Spinal cord (tissue), 10 donors: Measurements from ENCODE around the gene TLNRD1. TPM values are rescaled to one million over a fixed set of nuclear protein-coding genes. Genes with fewer than 3 reads are reported as not detected.

Experiments used
- DNase-seq, 6 donors: peaks; one replicate each; pipeline versions ENCODE4 v3.0.0 to v3.0.0-alpha.2; 2013 to 2015; ENCODE audit warnings: low spot score in 6 of 6, low read depth in 4 of 6
- H3K27ac ChIP-seq: one replicate; pipeline ENCODE4 v1.5.1; 2013; ENCODE audit warnings: low read depth, low read length, control low read depth
- H3K27me3 ChIP-seq: one replicate; pipeline ENCODE4 v1.6.1; 2013; ENCODE audit warnings: low read length; ENCODE audit not compliant: control insufficient read depth, insufficient read depth
- H3K36me3 ChIP-seq: one replicate; pipeline ENCODE4 v1.6.1; 2013; ENCODE audit warnings: low read length; ENCODE audit not compliant: control insufficient read depth, insufficient read depth
- H3K4me1 ChIP-seq: one replicate; pipeline ENCODE4 v1.6.1; 2013; ENCODE audit warnings: low read length; ENCODE audit not compliant: control insufficient read depth, insufficient read depth
- H3K4me3 ChIP-seq: one replicate; pipeline ENCODE4 v1.5.1; 2013; ENCODE audit warnings: low read depth, low read length, control low read depth
- H3K9me3 ChIP-seq: one replicate; pipeline ENCODE4 v1.6.1; 2013; ENCODE audit warnings: low read length; ENCODE audit not compliant: control insufficient read depth, insufficient read depth
- WGBS: methylation state at CpG from one replicate; pipeline ENCODE4 v1.1.5; 2013; ENCODE audit warnings: missing lambda C conversion rate; ENCODE audit not compliant: insufficient coverage; 5-methylcytosine and 5-hydroxymethylcytosine counted together
- polyA plus RNA-seq, 2 donors: library from polyadenylated mRNA; unstranded; fragments of 120-200 nt; gene quantifications; one replicate each; pipeline ENCODE4 v1.2.1, GENCODE V29; 2013; ENCODE audit not compliant: insufficient read length in 2 of 2
- total RNA-seq, 2 donors: library from RNA; depleted of rRNA in 1 of 2; stranded (reverse); fragments of 120-200 nt in 1 of 2; fragments of >200 nt in 1 of 2; gene quantifications; one replicate each; pipeline versions ENCODE4 v1.2.3 to v1.2.4, GENCODE V29; 2013 to 2014
- donor health status: healthy.

The TLNRD1 gene
- total and polyA plus RNA-seq, 4 donors = 4.3 to 12.0 (median 10.0) TPM

DNA sequence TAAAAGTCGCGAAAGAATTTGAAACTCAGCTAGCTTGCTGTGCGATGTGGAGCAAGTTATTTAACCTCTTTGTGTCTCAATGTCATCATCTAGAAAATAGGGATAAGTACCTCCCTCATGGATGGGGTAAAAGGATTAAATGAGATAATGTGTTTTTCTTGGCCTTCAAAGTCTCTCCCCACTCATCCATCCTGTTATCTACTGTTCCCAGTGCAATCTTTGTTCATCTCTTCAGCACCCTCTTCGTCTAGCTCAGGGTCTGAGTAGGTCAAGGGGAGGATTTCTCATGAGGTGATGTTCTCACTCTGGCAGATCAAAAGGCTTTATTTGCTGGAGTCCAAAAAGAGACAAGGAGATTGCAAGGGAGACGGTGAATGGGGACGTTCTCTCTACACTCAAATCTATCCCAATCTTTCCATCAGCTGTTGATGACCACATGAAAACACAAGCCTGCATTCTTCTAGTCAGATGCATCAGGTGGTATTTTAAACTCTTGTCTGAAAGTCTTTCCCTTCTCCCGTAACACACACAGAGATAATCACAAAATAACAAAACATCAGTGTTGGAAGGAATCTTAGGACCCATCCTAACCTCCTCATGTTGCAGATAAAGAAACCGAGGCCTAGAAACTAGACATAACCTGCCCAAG lies 12.5 kb upstream of the TLNRD1 start:
- no peaks in the 10 kb centered on the region for H3K4me1 ChIP-seq

DNA sequence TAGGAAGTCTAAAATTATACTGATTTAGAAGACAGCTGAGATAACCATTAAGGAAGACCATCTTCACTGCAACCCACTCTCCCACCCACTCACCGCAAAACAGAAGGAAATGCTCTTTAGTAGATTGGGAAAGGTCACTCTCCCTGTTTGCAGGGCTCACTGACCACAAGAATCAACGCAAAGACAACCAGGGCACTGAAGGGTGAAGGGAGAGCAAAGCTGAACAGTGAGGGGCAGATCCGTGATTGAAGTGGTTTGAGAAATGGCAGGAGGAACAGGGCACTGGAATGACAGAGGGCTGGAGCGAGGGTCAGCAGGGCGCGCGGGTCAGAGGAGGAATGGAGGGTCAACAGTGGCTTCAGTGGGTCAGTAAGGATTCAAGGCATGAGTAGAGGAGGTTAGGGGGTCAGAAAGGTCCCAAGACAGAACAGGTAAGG lies 11.6 kb upstream of the TLNRD1 start:
- Histone ChIP-seq H3K9me3 (no peaks in the 10 kb centered on the region), H3K4me3 (peak overlapping the region; percentile 84), H3K4me1 (no peaks in the 10 kb centered on the region), H3K27me3 (no peaks in the 10 kb centered on the region), H3K36me3 (no peaks in the 10 kb centered on the region), H3K27ac (peak overlapping the region; percentile 80)
- under 1% methylated on average over 6 of the region's 7 CpGs for WGBS
- peak in 1 of 6 donors; percentile 32 for DNase-seq

More for the DNA sequence above, 12.5 kb upstream of the TLNRD1 start:
- WGBS = no CpG with 5 or more reads among the region's 8 CpGs
- no peaks in the 10 kb centered on the region for H3K36me3 ChIP-seq
- DNase-seq = no peak
- no peak overlapping the region for H3K4me3 ChIP-seq
- no peaks in the 10 kb centered on the region for H3K27me3 ChIP-seq
- H3K27ac ChIP-seq = no peak overlapping the region
- H3K9me3 ChIP-seq = no peaks in the 10 kb centered on the region

DNA sequence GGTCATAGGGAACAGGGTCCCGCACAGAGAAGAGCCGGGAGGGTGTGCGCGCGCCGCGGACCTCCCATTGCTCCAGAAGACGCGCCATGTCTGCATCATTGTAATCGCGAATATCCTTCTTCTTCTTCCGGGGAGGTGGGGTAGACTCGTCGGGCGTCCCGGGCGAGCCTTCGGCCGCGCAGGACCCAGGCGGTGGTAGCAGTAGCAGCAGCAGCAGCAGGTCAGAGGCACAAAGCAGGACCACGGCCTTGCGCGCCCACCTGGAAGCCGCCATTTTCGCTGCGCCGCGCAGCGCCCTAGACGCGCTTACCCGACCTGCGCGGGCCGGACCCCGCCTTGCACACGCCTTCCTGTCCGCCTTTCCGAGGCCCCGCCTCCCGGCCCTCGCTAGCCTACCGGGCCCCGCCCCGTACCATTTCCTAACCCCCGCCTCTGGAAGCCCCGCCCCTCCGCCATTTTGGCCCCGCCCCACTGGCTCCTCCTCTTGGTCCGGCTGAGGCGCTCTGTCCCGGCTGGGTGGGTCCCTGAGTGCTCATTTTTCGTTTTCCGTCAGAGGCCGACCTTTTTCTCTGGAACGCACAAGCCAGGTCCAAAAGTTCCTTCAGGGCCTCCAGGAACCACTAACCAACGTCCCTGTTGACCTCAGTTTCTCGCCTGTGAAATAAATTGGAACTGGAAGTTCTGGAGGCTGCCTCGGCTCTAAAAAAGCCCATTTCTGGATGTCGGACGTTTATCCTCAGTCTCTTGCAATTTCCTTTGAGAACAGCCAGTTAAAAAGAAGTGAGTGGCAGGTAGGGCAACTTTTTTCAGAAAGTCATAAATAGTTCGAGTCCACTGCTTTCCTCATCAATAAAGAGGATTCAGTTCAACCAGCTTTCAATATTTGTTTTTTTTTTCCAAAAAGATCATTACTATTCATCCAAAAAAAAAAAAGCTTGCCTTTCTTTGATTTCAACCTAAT lies 10.9 kb upstream of the TLNRD1 start, which contains the start of gene MESD:
MESD (minus strand) TSS at position 302 of the 961 bp plus-strand sequence; CDS start at position 274, 28 bp downstream.
- H3K4me1 ChIP-seq = no peaks in the 10 kb centered on the region
- under 1% methylated on average over 62 of the region's 63 CpGs for WGBS

DNA sequence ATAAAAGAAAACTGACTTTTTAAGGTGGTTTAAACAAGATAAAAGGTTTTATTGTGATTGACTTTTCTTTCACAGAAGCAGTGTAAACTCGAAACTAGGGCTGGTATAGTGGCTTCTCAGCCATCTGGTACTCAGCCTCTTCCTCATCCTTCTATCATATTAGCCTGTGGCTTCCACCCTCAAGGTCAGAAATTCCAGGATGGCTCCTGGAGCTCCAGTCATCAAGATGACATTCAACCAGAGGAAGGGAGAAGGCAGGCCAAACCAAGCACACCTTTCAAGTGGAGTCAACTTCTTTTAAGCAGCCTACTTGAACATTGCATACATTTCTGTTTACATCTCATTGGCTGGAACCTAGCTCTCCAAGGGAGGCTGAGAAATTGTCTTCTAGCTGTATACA lies 9.8 kb upstream of the TLNRD1 start:
- no peaks in the 10 kb centered on the region for H3K36me3 ChIP-seq
- no peaks in the 10 kb centered on the region for H3K9me3 ChIP-seq
- no peaks in the 10 kb centered on the region for H3K27me3 ChIP-seq
- DNase-seq = no peak
- no peaks in the 10 kb centered on the region for H3K4me1 ChIP-seq
- H3K27ac ChIP-seq = no peak overlapping the region
- H3K4me3 ChIP-seq = no peak overlapping the region
- WGBS = no CpG with 5 or more reads among the region's 1 CpG

More for the DNA sequence above, 10.9 kb upstream of the TLNRD1 start, which contains the start of gene MESD:
- Histone ChIP-seq H3K27ac (peak within 1 kb of the TSS; percentile 80), H3K4me3 (peak within 1 kb of the TSS; percentile 84), H3K9me3 (no peaks in the 10 kb centered on the region), H3K27me3 (no peaks in the 10 kb centered on the region), H3K36me3 (no peaks in the 10 kb centered on the region)
- DNase-seq = peak; percentile 69 to 98 (median 90)

DNA sequence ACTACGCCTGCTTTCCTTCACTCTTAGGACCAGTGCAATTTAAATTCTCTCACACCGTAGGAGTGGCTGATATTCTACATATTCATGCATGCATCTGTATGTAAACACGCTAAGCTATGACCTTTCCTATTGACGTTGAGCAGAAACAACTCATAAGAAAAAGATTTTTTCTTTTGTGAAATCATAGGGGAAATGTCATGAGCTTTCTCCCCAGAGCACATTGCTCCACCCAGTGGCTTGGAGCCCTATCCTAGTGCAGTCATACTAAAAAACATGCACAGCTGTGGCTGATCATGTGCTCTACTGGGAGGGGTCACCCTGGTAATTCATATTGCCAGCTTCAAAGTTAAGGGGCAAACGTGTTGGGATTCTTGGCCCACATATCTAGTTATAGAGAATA lies 9.3 kb upstream of the TLNRD1 start:
- Histone ChIP-seq H3K4me3 (no peak overlapping the region), H3K27me3 (no peaks in the 10 kb centered on the region), H3K4me1 (no peaks in the 10 kb centered on the region), H3K9me3 (no peaks in the 10 kb centered on the region), H3K36me3 (no peaks in the 10 kb centered on the region), H3K27ac (no peak overlapping the region)
- no peak for DNase-seq
- 80% methylated on average over 1 of the region's 5 CpGs for WGBS

DNA sequence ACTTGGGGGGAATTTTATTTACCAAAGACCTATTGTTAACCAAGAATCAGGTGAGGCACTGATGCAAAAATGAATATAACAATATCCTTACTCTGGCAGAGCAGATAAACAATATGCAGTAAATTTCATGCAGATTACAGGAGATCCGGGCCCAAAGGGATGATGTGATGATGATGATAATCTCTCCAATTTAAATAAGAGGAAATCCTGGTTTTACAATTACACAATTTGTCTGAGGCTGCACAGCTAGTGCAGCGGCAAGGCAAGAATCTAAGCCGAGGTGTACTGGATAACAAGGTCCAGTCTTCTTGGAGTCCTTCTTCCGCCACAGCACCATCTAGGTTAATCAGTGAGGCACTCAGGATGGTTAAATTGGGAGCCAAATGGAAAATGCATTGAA lies 8.7 kb upstream of the TLNRD1 start:
- Histone ChIP-seq H3K4me1 (no peaks in the 10 kb centered on the region), H3K27me3 (no peaks in the 10 kb centered on the region), H3K27ac (no peak overlapping the region), H3K36me3 (no peaks in the 10 kb centered on the region), H3K9me3 (no peaks in the 10 kb centered on the region), H3K4me3 (no peak overlapping the region)
- DNase-seq = no peak
- 87% methylated on average over 3 of the region's 4 CpGs for WGBS

DNA sequence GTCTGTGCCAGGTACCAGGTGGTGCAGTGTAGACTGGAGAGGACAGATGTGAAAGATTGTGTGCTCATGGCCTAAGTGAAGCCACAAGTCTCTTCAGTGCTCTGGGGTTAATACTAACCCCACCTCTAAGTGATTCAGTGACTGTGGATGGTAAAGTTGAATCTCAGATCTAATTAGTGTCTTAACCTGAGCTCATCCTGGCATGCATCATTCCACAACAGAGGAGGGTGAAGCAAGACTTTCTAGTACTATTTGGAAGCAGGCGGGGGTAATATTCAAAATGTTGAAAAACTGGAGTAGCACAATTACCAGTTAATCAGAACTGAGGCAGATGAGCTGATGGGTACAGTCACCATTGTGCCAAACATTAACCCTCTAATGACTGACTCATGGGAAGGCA lies 8.3 kb upstream of the TLNRD1 start:
- Histone ChIP-seq H3K27me3 (no peaks in the 10 kb centered on the region), H3K9me3 (no peaks in the 10 kb centered on the region), H3K36me3 (no peaks in the 10 kb centered on the region), H3K4me1 (no peaks in the 10 kb centered on the region), H3K4me3 (no peak overlapping the region), H3K27ac (no peak overlapping the region)
- no CpG with 5 or more reads among the region's 1 CpG for WGBS
- no peak for DNase-seq

DNA sequence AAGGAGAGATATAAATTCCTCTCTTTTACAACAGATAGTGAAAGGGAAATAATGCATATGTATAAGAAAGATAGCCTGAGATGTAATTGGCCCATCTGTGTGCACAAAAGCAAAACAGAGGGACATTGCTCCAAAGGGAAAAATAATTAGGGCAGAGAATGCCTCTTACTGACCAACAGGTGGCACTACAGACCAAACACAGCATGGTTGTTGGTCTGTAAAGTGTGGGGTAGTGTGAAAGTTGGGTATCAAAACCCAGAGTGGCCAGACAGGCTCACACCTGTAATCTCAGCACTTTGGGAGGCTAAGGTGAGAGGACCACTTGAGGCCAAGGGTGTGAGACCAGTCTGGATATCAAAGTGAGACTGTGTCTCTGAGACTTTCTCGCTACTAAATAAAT lies 4.5 kb upstream of the TLNRD1 start:
- Histone ChIP-seq H3K27me3 (no peaks in the 10 kb centered on the region), H3K9me3 (no peaks in the 10 kb centered on the region), H3K4me3 (no peak overlapping the region), H3K27ac (no peak overlapping the region), H3K36me3 (no peaks in the 10 kb centered on the region), H3K4me1 (no peaks in the 10 kb centered on the region)
- DNase-seq = no peak
- no CpG with 5 or more reads among the region's 1 CpG for WGBS

DNA sequence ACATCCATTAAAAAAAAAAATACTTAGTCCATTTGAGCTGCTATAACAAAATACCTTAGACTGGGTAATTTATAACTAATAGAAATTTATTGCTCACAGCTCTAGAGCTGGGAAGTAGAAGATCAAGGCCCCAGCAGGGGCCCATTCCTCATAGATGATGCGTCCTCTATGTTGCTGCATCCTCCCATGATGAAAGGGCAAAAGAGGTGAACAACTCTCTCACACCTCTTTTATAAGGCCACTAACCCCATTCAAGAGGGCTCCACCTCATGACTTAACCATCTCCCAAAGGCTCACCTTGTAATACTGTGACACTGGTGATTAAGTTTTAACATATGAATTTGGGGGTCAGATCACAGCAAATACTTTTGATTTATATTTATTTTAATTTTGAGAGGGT lies 3.0 kb upstream of the TLNRD1 start:
- no peak for DNase-seq
- no peaks in the 10 kb centered on the region for H3K9me3 ChIP-seq
- peaks cover 5% of the 10 kb centered on the region for H3K36me3 ChIP-seq
- peaks cover 4% of the 10 kb centered on the region for H3K4me1 ChIP-seq
- no peaks in the 10 kb centered on the region for H3K27me3 ChIP-seq
- WGBS = 88% methylated on average over 1 of the region's 1 CpG
- H3K4me3 ChIP-seq = no peak overlapping the region
- H3K27ac ChIP-seq = no peak overlapping the region
